ENCODE data around the gene GAS7.
A peak's percentile ranks its signal among the peaks of the same experiment; 100 is the strongest.

GAS7 gene

GRCh38 chr17:9913476-9913875, 284.9 kb downstream of the GAS7 start:
- no peaks in the 10 kb centered on the region for H3K4me1 Mint-ChIP-seq
- ATAC-seq (no peak), DNase-seq (ENCODE audit: low spot score in 2 of 2) (no peak)
- H3K9me3 Mint-ChIP-seq = no peaks in the 10 kb centered on the region
- H3K4me3 Mint-ChIP-seq = no peak overlapping the region
- no peak overlapping the region for H3K27ac Mint-ChIP-seq
- no peaks in the 10 kb centered on the region for H3K36me3 Mint-ChIP-seq

- no peak overlapping the region for H3K27ac Mint-ChIP-seq
Measured at GRCh38 chr17:9912121-9913099, 286.0 kb downstream of the GAS7 start.

GRCh38 chr17:9911089-9911488, 287.3 kb downstream of the GAS7 start:
- Mint-ChIP-seq H3K9me3 (no peaks in the 10 kb centered on the region), H3K4me1 (no peaks in the 10 kb centered on the region), H3K27ac (no peak overlapping the region), H3K4me3 (no peak overlapping the region), H3K36me3 (no peaks in the 10 kb centered on the region)
- DNase-seq (ENCODE audit: low spot score in 2 of 2) = no peak
- no peak for ATAC-seq

More at GRCh38 chr17:9912121-9913099, 286.0 kb downstream of the GAS7 start:
- ATAC-seq (no peak), DNase-seq (ENCODE audit: low spot score in 2 of 2) (no peak)
- H3K9me3 Mint-ChIP-seq = no peaks in the 10 kb centered on the region
- no peaks in the 10 kb centered on the region for H3K36me3 Mint-ChIP-seq
- no peaks in the 10 kb centered on the region for H3K4me1 Mint-ChIP-seq
- no peak overlapping the region for H3K4me3 Mint-ChIP-seq

GRCh38 chr17:9908649-9909042, 289.8 kb downstream of the GAS7 start:
- H3K4me1 Mint-ChIP-seq = no peaks in the 10 kb centered on the region
- H3K27ac Mint-ChIP-seq = no peak overlapping the region
- no peaks in the 10 kb centered on the region for H3K9me3 Mint-ChIP-seq
- DNase-seq (ENCODE audit: low spot score in 2 of 2) (no peak), ATAC-seq (no peak)
- H3K4me3 Mint-ChIP-seq = no peak overlapping the region
- H3K36me3 Mint-ChIP-seq = no peaks in the 10 kb centered on the region

GRCh38 chr17:9907883-9908648, 290.3 kb downstream of the GAS7 start:
- DNase-seq (ENCODE audit: low spot score in 2 of 2) (no peak), ATAC-seq (no peak)
- H3K9me3 Mint-ChIP-seq = no peaks in the 10 kb centered on the region
- no peaks in the 10 kb centered on the region for H3K4me1 Mint-ChIP-seq
- H3K36me3 Mint-ChIP-seq = no peaks in the 10 kb centered on the region
- no peak overlapping the region for H3K4me3 Mint-ChIP-seq
- H3K27ac Mint-ChIP-seq = no peak overlapping the region

- Mint-ChIP-seq H3K4me1 (no peaks in the 10 kb centered on the region), H3K9me3 (no peaks in the 10 kb centered on the region), H3K36me3 (no peaks in the 10 kb centered on the region), H3K4me3 (no peak overlapping the region), H3K27ac (no peak overlapping the region)
- DNase-seq (ENCODE audit: low spot score in 2 of 2) (no peak), ATAC-seq (no peak)
Measured at GRCh38 chr17:9907131-9907530, 291.3 kb downstream of the GAS7 start.

GRCh38 chr17:9906616-9907015, 291.8 kb downstream of the GAS7 start:
- Mint-ChIP-seq H3K9me3 (no peaks in the 10 kb centered on the region), H3K27ac (no peak overlapping the region), H3K4me3 (no peak overlapping the region), H3K4me1 (no peaks in the 10 kb centered on the region), H3K36me3 (no peaks in the 10 kb centered on the region)
- no peak for ATAC-seq
- DNase-seq (ENCODE audit: low spot score in 2 of 2) = no peak

GRCh38 chr17:9905902-9906301, 292.5 kb downstream of the GAS7 start:
- Mint-ChIP-seq H3K9me3 (no peaks in the 10 kb centered on the region), H3K4me1 (no peaks in the 10 kb centered on the region), H3K27ac (no peak overlapping the region), H3K4me3 (no peak overlapping the region), H3K36me3 (no peaks in the 10 kb centered on the region)
- ATAC-seq (peak; percentile 58), DNase-seq (ENCODE audit: low spot score in 2 of 2) (no peak)

- no peak for ATAC-seq
- Mint-ChIP-seq H3K27ac (no peak within 1 kb of the TSS), H3K4me3 (no peak within 1 kb of the TSS), H3K36me3 (no peaks in the 10 kb centered on the region), H3K4me1 (no peaks in the 10 kb centered on the region), H3K9me3 (no peaks in the 10 kb centered on the region)
- no peak for DNase-seq (ENCODE audit: low spot score in 2 of 2)
Measured at GRCh38 chr17:9905078-9905415, 293.4 kb downstream of the GAS7 start, which contains the start of gene RCVRN. Gene RCVRN, minus strand, starts transcription at chr17:9905271. Its CDS starts 91 bp downstream, at chr17:9905180.

- H3K27ac Mint-ChIP-seq = no peak overlapping the region
- H3K4me3 Mint-ChIP-seq = no peak overlapping the region
- DNase-seq (ENCODE audit: low spot score in 2 of 2) (no peak), ATAC-seq (no peak)
- H3K4me1 Mint-ChIP-seq = no peaks in the 10 kb centered on the region
- H3K9me3 Mint-ChIP-seq = no peaks in the 10 kb centered on the region
- H3K36me3 Mint-ChIP-seq = no peaks in the 10 kb centered on the region
Measured at GRCh38 chr17:9904277-9905077, 293.9 kb downstream of the GAS7 start.

- DNase-seq (ENCODE audit: low spot score in 2 of 2) = no peak
- no peak for ATAC-seq
- Mint-ChIP-seq H3K4me1 (no peaks in the 10 kb centered on the region), H3K4me3 (no peak overlapping the region), H3K9me3 (no peaks in the 10 kb centered on the region), H3K36me3 (no peaks in the 10 kb centered on the region), H3K27ac (no peak overlapping the region)
Measured at GRCh38 chr17:9902120-9902519, 296.3 kb downstream of the GAS7 start.

GRCh38 chr17:9900784-9901183, 297.6 kb downstream of the GAS7 start:
- Mint-ChIP-seq H3K4me3 (no peak overlapping the region), H3K36me3 (no peaks in the 10 kb centered on the region), H3K9me3 (no peaks in the 10 kb centered on the region), H3K27ac (no peak overlapping the region), H3K4me1 (no peaks in the 10 kb centered on the region)
- ATAC-seq (no peak), DNase-seq (ENCODE audit: low spot score in 2 of 2) (no peak)

- no peak overlapping the region for H3K4me3 Mint-ChIP-seq
- no peak overlapping the region for H3K27ac Mint-ChIP-seq
- no peaks in the 10 kb centered on the region for H3K9me3 Mint-ChIP-seq
- ATAC-seq (peak; percentile 25), DNase-seq (ENCODE audit: low spot score in 2 of 2) (no peak)
- no peaks in the 10 kb centered on the region for H3K36me3 Mint-ChIP-seq
- H3K4me1 Mint-ChIP-seq = no peaks in the 10 kb centered on the region
Measured at GRCh38 chr17:9900044-9900594, 298.3 kb downstream of the GAS7 start.

- no peak for DNase-seq (ENCODE audit: low spot score in 2 of 2)
- ATAC-seq = no peak
- no peak overlapping the region for H3K4me3 Mint-ChIP-seq
- no peaks in the 10 kb centered on the region for H3K36me3 Mint-ChIP-seq
- no peaks in the 10 kb centered on the region for H3K4me1 Mint-ChIP-seq
- no peak overlapping the region for H3K27ac Mint-ChIP-seq
- H3K9me3 Mint-ChIP-seq = no peaks in the 10 kb centered on the region
Measured at GRCh38 chr17:9899280-9900043, 298.9 kb downstream of the GAS7 start.
